Activated naive CD4-positive, alpha-beta T cell treated with anti-CD3 and anti-CD28 coated beads, Interleukin-2, amount 10 ng/mL, durations not matched to agents 7 days and 5 days (primary cell): ENCODE results near the gene IRS2.

Experiments used
- CTCF ChIA-PET: fragments of 350-600 bp; sonication (Branson Sonifier 250); formaldehyde crosslinking; loops from one replicate; lab custom pipeline; 2021; ENCODE audit warnings: antibody characterized with exemption; lab: Charles Lee
- DNase-seq: peaks from one replicate; pipeline ENCODE4 v3.0.0-alpha.2; 2020
- H3K27ac Mint-ChIP-seq: one replicate; pipeline ENCODE4 v1.8.0; 2021; ENCODE audit warnings: mild to moderate bottlenecking, moderate library complexity, mixed read lengths
- H3K27me3 Mint-ChIP-seq: one replicate; pipeline ENCODE4 v1.8.0; 2021; ENCODE audit warnings: mild to moderate bottlenecking, mixed read lengths
- H3K36me3 Mint-ChIP-seq: one replicate; pipeline ENCODE4 v1.8.0; 2021; ENCODE audit warnings: mixed read lengths
- H3K4me1 Mint-ChIP-seq: one replicate; pipeline ENCODE4 v1.8.0; 2021; ENCODE audit warnings: mixed read lengths
- H3K4me3 Mint-ChIP-seq: one replicate; pipeline ENCODE4 v1.8.0; 2021; ENCODE audit warnings: mild to moderate bottlenecking, moderate library complexity, mixed read lengths
- H3K9me3 Mint-ChIP-seq: one replicate; pipeline ENCODE4 v1.8.0; 2021; ENCODE audit warnings: mixed read lengths

Gene IRS2

GRCh38 chr13:109764470-109765291 lies 21.7 kb downstream of the IRS2 start:
- H3K27me3 Mint-ChIP-seq: no peaks in the 10 kb centered on the region
- peaks cover 23% of the 10 kb centered on the region for H3K4me1 Mint-ChIP-seq
- no peak overlapping the region for H3K4me3 Mint-ChIP-seq
- peaks cover 6% of the 10 kb centered on the region for H3K36me3 Mint-ChIP-seq
- H3K27ac Mint-ChIP-seq: no peak overlapping the region
- DNase-seq: peak; percentile 51
- CTCF ChIA-PET: interaction anchor here (1.1 to 1.5 kb wide), 2 partner anchors 16 to 20 kb away, joined by 3 to 6 read pairs; no protein-coding TSS in a partner anchor
- H3K9me3 Mint-ChIP-seq: no peaks in the 10 kb centered on the region

DNA sequence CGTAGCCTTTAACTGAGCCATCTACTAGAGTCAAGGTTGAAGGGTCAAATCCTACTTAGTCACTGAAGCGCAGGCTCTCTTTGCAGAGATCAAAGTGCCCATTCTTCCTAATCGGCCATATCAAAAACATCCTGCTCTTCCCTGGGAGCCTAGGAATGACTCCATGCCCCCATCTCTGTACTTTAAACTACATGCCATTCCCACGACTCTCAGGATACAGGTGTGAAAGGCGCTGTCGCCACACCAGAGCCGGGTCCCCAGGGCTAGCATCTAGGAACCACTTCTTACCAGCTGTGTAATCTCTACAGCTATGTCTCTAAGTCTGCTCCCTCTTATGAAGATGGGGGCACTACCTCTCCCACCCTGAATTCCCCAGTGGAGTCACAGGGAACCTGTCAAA lies 22.3 kb downstream of the IRS2 start:
- CTCF ChIA-PET: interaction anchor here (1.1 to 1.5 kb wide), 2 partner anchors 17 to 21 kb away, joined by 3 to 6 read pairs; no protein-coding TSS in a partner anchor
- H3K4me3 Mint-ChIP-seq: no peak overlapping the region
- peaks cover 2% of the 10 kb centered on the region for H3K36me3 Mint-ChIP-seq
- H3K9me3 Mint-ChIP-seq: no peaks in the 10 kb centered on the region
- no peaks in the 10 kb centered on the region for H3K27me3 Mint-ChIP-seq
- H3K4me1 Mint-ChIP-seq: peaks cover 23% of the 10 kb centered on the region
- no peak overlapping the region for H3K27ac Mint-ChIP-seq
- no peak for DNase-seq

GRCh38 chr13:109762791-109763190 lies 23.6 kb downstream of the IRS2 start:
- Mint-ChIP-seq H3K4me3 (no peak overlapping the region), H3K9me3 (no peaks in the 10 kb centered on the region), H3K27ac (no peak overlapping the region), H3K4me1 (peaks cover 23% of the 10 kb centered on the region), H3K36me3 (peaks cover 2% of the 10 kb centered on the region), H3K27me3 (no peaks in the 10 kb centered on the region)
- no peak for DNase-seq
- CTCF ChIA-PET: interaction anchor here (0.6 to 1.2 kb wide), 3 partner anchors 18 to 1540 kb away, joined by 3 to 4 read pairs (median 3); no protein-coding TSS in a partner anchor

GRCh38 chr13:109761695-109762094 lies 24.7 kb downstream of the IRS2 start:
- CTCF ChIA-PET: interaction anchor here (0.6 to 1.2 kb wide), 2 partner anchors 17 to 93 kb away, joined by 3 to 4 read pairs; no protein-coding TSS in a partner anchor
- peaks cover 22% of the 10 kb centered on the region for H3K4me1 Mint-ChIP-seq
- no peaks in the 10 kb centered on the region for H3K27me3 Mint-ChIP-seq
- no peak overlapping the region for H3K4me3 Mint-ChIP-seq
- peaks cover 2% of the 10 kb centered on the region for H3K36me3 Mint-ChIP-seq
- H3K27ac Mint-ChIP-seq: no peak overlapping the region
- no peaks in the 10 kb centered on the region for H3K9me3 Mint-ChIP-seq
- DNase-seq: no peak

DNA sequence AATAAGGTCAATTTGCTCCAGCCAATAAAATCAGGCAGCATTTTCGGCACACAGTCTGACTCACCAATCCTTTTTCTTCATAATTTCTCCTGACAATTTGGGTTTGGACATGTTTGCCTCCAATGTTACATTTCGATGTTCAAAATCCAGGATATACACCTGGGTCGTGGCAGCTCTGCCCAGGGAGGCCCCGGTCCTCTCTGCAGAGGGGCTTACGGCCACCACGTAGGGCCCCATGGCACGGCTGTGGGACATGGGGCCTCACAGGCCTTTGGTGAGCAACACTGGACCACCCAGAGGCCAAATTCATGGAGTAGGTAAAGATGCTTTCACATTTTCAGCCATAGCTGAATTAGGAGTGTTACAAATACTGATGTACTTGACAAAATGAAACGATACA lies 25.4 kb downstream of the IRS2 start:
- no peaks in the 10 kb centered on the region for H3K9me3 Mint-ChIP-seq
- peaks cover 21% of the 10 kb centered on the region for H3K4me1 Mint-ChIP-seq
- CTCF ChIA-PET: interaction anchor here (1.0 to 1.4 kb wide), 2 partner anchors 10 to 24 kb away, joined by 3 to 5 read pairs; no protein-coding TSS in a partner anchor
- no peak overlapping the region for H3K4me3 Mint-ChIP-seq
- no peak for DNase-seq
- H3K36me3 Mint-ChIP-seq: peaks cover 2% of the 10 kb centered on the region
- no peak overlapping the region for H3K27ac Mint-ChIP-seq
- no peaks in the 10 kb centered on the region for H3K27me3 Mint-ChIP-seq

DNA sequence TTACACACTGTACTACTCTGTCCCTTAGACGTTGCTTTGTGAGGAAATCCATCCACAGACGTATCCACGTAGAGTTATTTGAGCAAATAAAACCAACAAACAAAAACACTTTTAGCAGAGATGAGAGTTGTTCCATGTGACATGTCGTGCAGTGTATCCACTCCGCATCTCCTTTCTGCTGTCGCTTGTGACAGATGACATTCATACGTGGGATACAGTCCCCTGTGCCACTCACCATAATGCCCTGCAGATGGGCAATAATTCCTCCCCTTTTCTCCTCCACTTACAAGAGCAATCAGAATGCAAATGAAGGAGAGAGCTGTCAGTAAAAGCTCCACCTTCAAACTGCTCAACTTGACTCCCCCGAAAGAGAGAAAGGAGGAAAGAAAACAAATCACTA lies 26.0 kb downstream of the IRS2 start:
- no peak overlapping the region for H3K4me3 Mint-ChIP-seq
- CTCF ChIA-PET: interaction anchor here (1.0 to 1.4 kb wide), 2 partner anchors 9 to 25 kb away, joined by 3 to 5 read pairs; no protein-coding TSS in a partner anchor
- H3K4me1 Mint-ChIP-seq: peaks cover 21% of the 10 kb centered on the region
- no peak overlapping the region for H3K27ac Mint-ChIP-seq
- H3K36me3 Mint-ChIP-seq: peaks cover 2% of the 10 kb centered on the region
- no peaks in the 10 kb centered on the region for H3K9me3 Mint-ChIP-seq
- DNase-seq: no peak
- H3K27me3 Mint-ChIP-seq: no peaks in the 10 kb centered on the region

DNA sequence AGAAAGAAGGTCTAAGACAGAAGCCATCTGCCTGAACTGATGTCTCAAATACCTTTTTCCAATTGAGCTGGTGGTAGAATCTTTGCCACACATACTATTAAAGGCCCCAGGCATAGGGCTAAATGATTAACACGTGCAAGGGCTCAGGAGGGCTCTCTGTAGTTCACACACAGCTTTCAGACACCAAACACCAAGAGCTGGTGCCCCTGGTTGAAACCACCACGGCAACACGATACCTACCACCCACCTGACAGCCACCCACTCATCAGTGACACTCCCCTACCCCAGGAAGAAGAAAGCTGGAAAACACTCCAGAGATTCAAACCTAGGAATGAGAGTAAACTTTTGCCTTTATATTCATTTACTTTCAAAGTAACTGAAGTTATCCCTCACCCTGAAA lies 26.8 kb downstream of the IRS2 start:
- Mint-ChIP-seq H3K4me3 (no peak overlapping the region), H3K27ac (no peak overlapping the region), H3K4me1 (peaks cover 14% of the 10 kb centered on the region), H3K9me3 (no peaks in the 10 kb centered on the region), H3K36me3 (peaks cover 5% of the 10 kb centered on the region), H3K27me3 (no peaks in the 10 kb centered on the region)
- no peak for DNase-seq
- CTCF ChIA-PET: no interaction called here

DNA sequence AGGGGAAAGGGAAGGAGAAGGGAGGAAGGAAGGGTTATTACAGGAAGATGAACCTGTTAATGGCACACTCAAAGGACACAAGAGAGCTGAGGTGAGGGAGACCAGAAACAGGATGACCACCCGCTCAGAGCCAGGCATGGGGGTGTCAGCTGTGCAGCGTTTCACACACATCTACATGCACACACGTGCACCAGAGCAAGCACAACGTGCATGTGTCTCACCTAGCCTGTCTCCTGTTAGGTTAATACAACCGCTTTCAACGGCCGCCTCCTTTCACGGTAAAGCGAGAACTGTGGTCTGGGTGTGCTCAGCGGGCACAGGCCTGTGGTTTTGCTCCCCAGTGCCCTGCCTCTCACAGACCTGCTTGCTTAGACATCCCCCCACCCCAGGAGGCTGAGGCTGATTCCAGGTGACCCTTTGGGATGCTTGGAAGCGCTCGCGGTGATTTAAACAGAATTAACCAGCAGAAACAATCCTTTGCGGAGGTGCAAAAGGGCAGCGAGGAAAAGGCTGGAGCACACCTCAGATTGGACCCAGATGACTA lies 27.4 kb downstream of the IRS2 start:
- H3K4me1 Mint-ChIP-seq: peaks cover 10% of the 10 kb centered on the region
- H3K4me3 Mint-ChIP-seq: no peak overlapping the region
- CTCF ChIA-PET: interaction anchor here (1.3 kb wide), 1 partner anchor 24 kb away, joined by 3 read pairs; no protein-coding TSS in a partner anchor
- DNase-seq: no peak
- no peaks in the 10 kb centered on the region for H3K27me3 Mint-ChIP-seq
- peaks cover 6% of the 10 kb centered on the region for H3K36me3 Mint-ChIP-seq
- no peak overlapping the region for H3K27ac Mint-ChIP-seq
- no peaks in the 10 kb centered on the region for H3K9me3 Mint-ChIP-seq

- CTCF ChIA-PET: no interaction called here
- Mint-ChIP-seq H3K4me3 (no peak overlapping the region), H3K36me3 (peaks cover 11% of the 10 kb centered on the region), H3K27ac (no peak overlapping the region), H3K9me3 (no peaks in the 10 kb centered on the region), H3K4me1 (peaks cover 4% of the 10 kb centered on the region), H3K27me3 (no peaks in the 10 kb centered on the region)
- DNase-seq: no peak
Observed at GRCh38 chr13:109756778-109757177, 29.6 kb downstream of the IRS2 start.

DNA sequence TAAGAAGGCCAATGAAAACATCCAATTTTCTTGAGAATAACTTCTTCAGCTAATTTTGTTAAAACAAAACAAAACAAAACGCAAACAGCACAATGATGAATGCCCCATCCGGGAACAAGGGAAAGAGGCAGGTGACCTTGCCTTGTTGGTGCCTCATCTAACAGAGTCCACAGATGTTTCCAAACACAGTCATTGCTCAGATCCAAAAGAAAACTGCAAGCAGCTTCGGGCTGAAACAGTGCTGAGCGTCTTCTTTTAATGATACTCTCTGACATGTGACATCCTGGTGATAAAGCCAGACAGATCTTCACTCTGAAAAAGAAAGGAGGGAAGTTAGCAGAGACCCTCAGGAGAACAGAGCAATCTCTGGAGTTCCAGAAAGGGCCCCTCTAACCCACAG lies 30.4 kb downstream of the IRS2 start:
- H3K27ac Mint-ChIP-seq: no peak overlapping the region
- no peaks in the 10 kb centered on the region for H3K4me1 Mint-ChIP-seq
- no peaks in the 10 kb centered on the region for H3K27me3 Mint-ChIP-seq
- peaks cover 9% of the 10 kb centered on the region for H3K36me3 Mint-ChIP-seq
- no peak for DNase-seq
- H3K9me3 Mint-ChIP-seq: no peaks in the 10 kb centered on the region
- no peak overlapping the region for H3K4me3 Mint-ChIP-seq
- CTCF ChIA-PET: no interaction called here

DNA sequence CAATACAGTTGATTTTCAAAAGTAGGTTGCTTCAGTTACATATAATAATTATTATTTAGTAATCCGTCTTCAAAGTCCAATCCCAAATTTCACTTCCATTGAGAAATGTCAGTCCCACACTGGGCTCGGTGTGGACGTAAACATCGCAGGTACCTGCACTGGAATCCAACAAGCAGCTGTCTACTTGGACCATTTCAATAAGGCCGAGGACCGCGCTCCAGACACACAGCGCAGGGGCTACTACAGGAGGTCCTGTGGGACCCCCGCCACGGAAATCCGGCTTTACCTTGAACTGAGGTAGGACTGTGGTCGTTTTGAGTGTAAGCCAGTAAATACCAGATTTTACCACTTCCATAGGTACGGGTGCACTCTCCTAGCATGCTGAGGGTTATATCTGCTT lies 30.8 kb downstream of the IRS2 start:
- Mint-ChIP-seq H3K9me3 (no peaks in the 10 kb centered on the region), H3K27me3 (no peaks in the 10 kb centered on the region), H3K4me3 (no peak overlapping the region), H3K36me3 (peaks cover 9% of the 10 kb centered on the region), H3K4me1 (no peaks in the 10 kb centered on the region), H3K27ac (no peak overlapping the region)
- DNase-seq: no peak
- CTCF ChIA-PET: no interaction called here

DNA sequence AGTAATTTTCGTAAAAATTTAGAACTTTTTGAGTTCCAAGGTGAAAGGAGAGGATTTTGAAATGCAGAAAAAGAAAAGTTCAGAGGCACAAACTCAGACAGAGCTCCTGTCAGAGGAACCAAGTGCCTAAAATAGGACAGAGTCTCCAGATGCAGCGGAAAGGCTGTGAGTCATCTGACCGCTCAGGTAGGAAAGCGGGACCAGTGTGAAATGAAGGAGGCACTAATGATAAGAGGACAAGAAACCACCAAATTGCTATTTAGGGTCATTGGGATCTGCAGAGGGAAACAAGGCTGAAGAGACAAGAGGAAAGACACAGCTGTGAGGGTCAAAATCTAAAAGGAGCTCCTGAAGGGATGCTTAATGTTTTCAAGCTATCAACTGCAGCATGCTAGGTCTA lies 34.9 kb downstream of the IRS2 start:
- Mint-ChIP-seq H3K9me3 (no peaks in the 10 kb centered on the region), H3K27ac (no peak overlapping the region), H3K36me3 (peaks cover 9% of the 10 kb centered on the region), H3K4me3 (no peak overlapping the region), H3K27me3 (peaks cover under 1% of the 10 kb centered on the region), H3K4me1 (no peaks in the 10 kb centered on the region)
- no peak for DNase-seq
- CTCF ChIA-PET: interaction anchor here (1.2 kb wide), 1 partner anchor 9 kb away, joined by 3 read pairs; no protein-coding TSS in a partner anchor

- Mint-ChIP-seq H3K4me1 (no peaks in the 10 kb centered on the region), H3K9me3 (no peaks in the 10 kb centered on the region), H3K27me3 (peaks cover 3% of the 10 kb centered on the region), H3K4me3 (no peak overlapping the region), H3K36me3 (peaks cover 9% of the 10 kb centered on the region), H3K27ac (no peak overlapping the region)
- CTCF ChIA-PET: interaction anchor here (1.2 kb wide), 1 partner anchor 10 kb away, joined by 3 read pairs; no protein-coding TSS in a partner anchor
- DNase-seq: no peak
Observed at GRCh38 chr13:109750221-109750775, 36.1 kb downstream of the IRS2 start.

GRCh38 chr13:109749365-109749764 lies 37.0 kb downstream of the IRS2 start:
- H3K27ac Mint-ChIP-seq: no peak overlapping the region
- peaks cover 3% of the 10 kb centered on the region for H3K27me3 Mint-ChIP-seq
- peaks cover 3% of the 10 kb centered on the region for H3K4me1 Mint-ChIP-seq
- H3K36me3 Mint-ChIP-seq: peaks cover 5% of the 10 kb centered on the region
- H3K4me3 Mint-ChIP-seq: no peak overlapping the region
- H3K9me3 Mint-ChIP-seq: no peaks in the 10 kb centered on the region
- CTCF ChIA-PET: no interaction called here
- no peak for DNase-seq
